Muscle of back (tissue), 11 donors: Measurements from ENCODE around the gene CROCC2. TPM values are rescaled to one million over a fixed set of nuclear protein-coding genes. Genes with fewer than 3 reads are reported as not detected.

Experiments
- DNase-seq, 3 donors: peaks; one replicate each; pipeline versions ENCODE4 v3.0.0 to v3.0.0-alpha.2; 2013
- polyA plus RNA-seq, 10 donors: library from polyadenylated mRNA; unstranded; fragments of 120-200 nt; gene quantifications; one replicate each; pipeline ENCODE4 v1.2.1, GENCODE V29; 2013; ENCODE audit not compliant: insufficient read length in 10 of 10

Gene CROCC2
- polyA plus RNA-seq, 10 donors = 0.11 to 1.2 (median 0.24) TPM; not detected in 1

DNA sequence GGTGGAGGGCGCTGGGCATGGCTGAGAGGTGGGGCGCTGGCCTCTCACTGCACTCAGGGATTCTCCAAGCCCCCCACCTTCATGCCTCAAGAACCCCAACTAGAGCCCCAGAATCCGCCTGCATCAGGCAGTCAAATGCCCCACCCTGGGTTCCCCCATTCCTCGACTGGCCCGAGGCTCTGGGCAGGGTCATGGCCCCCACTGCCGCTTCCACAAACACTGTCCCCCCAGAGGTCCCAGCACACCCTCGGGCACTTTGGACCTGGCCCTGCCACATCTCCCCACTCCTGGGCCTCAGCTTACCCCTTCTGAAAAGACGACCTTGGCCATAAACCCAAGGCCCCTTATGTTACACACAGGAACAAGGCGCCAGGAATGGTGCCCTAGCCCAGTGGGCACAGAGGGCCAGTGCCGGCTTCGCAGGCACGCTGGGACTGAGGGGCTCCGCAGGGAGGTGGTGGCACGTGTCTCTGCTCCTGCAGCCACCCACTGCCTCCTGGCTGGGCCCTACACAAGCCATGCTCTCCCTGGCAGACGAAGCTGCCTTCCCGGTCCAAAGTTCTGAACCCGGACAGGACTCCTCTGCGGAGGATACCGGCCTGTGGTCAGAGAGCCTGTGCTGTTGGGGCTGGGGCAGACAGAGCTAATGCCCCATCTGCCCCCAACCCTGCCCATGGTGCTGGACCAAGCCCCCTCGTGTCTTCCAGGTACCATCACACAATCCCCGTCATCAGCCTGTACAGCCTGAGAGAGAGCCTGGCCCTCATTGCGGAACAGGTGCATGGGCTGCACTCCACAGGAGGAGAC lies 30.7 kb upstream of the CROCC2 start:
- DNase-seq = no peak

DNA sequence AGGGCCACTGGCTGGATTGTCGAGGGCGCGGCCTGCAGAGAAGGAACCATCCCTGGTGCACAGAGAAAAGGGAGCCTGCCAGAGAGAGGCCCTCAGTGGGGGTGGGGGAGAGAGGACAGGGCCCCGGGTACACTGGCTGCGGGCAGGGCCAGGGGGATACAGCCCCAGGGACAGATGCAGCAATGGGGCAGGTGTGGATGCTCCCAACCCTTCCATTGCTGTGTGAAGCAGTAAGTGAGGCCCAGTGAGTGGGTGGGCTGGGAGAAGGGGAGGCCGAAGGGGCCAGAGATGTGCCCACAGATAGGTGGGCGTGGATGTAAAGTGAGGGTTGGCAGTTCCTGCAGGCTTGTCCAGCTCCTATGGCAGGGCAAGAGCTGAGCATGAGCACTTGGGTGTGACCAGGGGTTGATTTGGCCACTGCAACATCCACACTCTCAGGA lies 30.1 kb upstream of the CROCC2 start:
- no peak for DNase-seq

DNA sequence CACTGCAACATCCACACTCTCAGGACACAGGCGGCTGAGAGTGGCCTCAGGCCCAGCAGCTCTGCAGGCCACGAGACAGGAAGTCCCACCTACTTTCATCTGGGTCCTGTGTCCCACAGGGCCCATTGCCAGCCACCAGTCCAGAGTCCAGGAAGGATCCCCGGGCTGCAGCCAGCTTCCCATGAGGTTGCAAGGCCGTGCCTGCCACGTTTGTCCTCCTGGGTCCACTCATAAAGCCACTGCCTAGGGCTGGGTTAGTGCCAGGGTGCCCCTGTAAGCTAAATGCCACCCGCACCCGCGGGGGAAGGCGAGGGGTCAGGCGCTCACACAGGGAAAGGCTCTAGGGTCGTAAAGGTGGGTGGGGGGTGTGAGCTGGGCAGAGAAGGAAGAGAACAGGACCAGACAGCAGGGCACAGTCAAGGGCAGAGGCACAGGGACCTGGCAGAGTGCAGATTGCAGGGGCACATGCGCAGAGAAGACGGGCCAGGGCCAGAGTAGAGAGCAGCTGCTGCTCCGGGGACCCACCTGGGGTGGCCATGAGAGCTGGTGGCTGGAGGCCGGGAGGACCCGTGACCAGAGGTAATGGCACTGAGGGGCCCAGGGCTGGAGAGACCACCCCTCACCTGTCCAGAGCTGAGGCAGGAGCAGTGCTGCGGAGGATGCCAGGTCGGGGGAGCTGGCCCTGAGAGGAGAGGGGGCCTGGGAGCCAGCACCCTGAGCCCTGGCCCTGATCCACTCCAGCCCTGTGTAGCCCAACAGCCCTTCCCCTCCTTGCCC lies 29.5 kb upstream of the CROCC2 start:
- no peak for DNase-seq

- no peak for DNase-seq
Observed at GRCh38 chr2:240877460-240878340, 28.4 kb upstream of the CROCC2 start.

GRCh38 chr2:240878341-240878936 lies 27.7 kb upstream of the CROCC2 start:
- no peak for DNase-seq

DNA sequence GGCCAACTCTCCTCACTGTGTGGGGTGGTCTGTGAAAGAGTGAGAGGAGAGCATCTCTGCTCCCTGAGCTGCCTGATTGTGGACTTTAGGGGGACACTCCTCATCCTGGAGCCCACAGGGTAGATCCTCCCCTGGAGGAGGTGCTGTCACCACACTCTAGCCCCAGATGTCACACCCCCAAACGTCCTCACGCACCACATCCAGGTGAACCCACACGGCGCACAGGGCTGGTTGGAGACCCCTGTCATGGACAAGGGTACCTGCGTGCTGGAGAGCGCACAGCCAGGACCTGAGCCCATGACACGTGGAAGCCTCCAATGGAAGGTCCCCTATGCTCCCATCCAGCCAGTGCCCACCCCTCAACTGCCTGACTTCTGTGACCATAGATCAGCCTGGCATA lies 27.0 kb upstream of the CROCC2 start:
- no peak for DNase-seq

DNA sequence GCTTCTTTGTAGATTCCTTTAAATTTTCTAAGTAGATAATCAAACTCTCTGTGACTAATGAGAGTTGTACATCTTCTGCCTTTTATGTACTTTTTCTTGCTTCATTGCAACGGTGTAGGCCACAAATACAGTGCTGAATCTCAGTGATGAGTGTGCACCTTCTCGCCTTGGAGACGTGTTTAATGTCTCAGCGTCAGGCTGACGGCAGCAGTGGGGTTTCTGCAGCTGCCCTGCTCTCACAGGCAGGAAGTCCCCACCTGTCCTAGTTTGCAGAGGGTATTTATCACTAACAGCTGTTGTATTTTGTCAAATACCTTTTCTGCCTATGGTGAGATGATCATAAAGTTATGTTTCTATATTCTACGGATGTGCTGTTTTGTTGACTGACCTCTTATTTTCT lies 24.2 kb upstream of the CROCC2 start:
- DNase-seq = no peak

GRCh38 chr2:240884221-240884620 lies 21.9 kb upstream of the CROCC2 start:
- DNase-seq = no peak

GRCh38 chr2:240884745-240885144 lies 21.4 kb upstream of the CROCC2 start:
- DNase-seq = no peak

DNA sequence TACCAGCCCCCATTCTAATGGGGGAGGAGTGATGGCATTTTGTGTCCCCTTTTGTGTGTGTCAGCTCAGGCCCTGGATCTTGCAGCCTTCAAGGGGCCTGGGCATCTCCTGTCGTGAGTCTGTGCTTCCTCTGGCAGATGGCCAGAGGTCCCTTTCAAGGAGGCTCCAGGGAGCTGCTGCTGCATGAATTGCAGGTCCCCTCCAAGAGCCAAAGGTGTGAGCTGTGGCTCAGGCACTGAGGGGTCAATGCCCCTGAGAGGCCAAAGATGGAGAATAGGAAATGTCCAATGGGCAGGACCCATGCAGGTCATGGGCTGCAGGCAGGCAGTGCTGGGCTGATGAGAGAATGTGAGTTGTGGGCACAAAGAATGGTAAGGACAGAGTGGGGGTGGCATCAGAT lies 20.6 kb upstream of the CROCC2 start:
- no peak for DNase-seq

- DNase-seq = no peak
Observed at GRCh38 chr2:240886023-240886565, 20.0 kb upstream of the CROCC2 start.

- DNase-seq = no peak
Observed at GRCh38 chr2:240886678-240887609, 19.2 kb upstream of the CROCC2 start.

DNA sequence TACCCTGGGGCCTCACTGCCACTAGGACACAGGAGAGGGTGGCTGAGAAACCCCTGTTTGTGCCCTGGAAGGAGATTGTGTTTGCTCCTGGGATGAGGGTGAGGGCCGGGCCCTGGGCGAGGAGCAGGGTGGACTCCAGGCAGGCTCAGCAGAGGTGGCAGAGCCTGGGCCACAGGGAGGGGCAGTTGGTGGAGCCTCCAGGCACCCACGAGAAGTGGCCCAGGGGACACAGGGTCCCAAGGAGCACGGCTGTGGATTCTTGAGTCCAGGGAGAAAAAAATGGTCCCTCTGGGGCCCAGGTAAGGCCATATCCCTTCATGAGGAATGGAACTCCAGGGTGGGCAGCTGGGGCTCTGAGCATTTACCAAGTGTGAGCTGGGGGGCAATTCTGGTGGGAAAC lies 18.5 kb upstream of the CROCC2 start:
- DNase-seq = no peak

DNA sequence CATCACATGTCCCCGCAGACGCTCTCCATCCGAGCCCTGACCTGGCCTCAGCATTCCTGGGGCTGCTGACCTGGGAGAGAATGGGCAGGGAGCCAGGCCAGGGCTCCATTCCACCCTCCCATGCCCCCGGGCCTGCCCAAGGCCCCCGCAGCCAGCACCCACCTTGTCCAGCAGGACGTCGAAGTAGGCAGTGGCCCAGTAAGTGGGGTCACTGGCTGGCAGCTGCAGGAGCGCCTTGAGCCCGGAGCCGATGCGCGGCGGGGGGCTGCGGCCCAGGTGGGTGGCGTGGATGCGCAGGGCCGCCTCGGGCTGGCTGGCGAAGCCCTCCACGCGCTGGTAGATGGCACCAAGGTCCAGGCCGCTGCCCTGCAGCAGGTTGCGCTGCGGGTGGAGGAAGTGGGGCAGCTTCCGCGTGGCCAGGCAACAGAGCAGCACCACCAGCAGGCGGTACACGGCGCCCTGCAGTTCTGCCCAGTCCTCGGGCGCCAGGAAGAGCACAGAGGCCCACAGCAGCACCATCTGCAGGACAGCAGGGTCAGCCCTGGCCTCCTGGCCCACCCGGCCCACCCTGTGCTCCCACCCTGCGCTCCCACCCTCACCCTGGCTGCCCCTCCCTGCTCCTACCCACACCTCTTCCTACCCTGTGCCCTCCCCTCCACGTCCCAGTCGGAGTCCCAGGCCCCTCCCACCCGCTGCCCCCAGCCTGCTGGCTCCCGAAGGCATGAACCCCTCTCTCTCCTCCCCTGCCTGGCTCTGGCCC lies 17.8 kb upstream of the CROCC2 start:
- no peak for DNase-seq

DNA sequence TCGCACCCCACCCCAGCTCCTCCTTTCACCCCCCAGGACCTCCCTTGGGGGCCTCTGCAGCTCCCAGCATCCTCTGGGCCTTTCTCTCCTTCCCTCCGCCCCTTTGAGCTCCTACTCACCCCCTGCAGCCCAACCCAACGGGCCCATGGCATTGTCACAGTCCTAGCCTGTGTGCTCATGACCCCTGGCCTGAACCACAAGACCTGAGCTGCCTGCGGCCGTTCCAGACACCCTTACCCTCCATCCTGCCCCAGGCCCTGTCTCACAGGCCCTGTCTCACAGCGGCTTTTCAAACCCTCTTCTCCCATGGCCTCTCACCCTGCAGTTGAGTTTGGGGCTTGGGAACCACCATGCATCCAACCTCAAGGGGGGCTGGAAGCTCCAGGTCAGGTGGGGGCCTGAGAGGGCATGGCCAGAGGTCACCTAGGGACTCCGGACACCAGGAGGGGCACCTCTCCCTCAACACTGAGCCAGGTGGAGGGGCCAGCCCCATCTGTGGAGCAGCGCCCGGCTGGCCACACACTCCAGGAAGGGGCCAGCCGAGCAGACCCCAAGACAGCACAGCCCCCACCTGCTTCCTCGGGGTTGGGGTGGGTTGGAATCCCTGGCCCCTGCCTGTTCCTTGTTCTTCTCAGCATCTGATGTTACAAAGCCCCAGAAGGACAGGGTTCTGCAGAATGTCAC lies 17.1 kb upstream of the CROCC2 start:
- no peak for DNase-seq

GRCh38 chr2:240889601-240890560 lies 16.3 kb upstream of the CROCC2 start:
- DNase-seq = no peak

GRCh38 chr2:240890691-240891090 lies 15.4 kb upstream of the CROCC2 start:
- DNase-seq = no peak
